Left renal cortex interstitium (tissue), 4 donors: ENCODE results near the gene LINC00237. TPM values are rescaled to one million over a fixed set of nuclear protein-coding genes. Genes with fewer than 3 reads are reported as not detected.

Experiments used
- DNase-seq, 4 donors: peaks; one replicate each; pipeline ENCODE4 v3.0.0-alpha.2; 2013; ENCODE audit warnings: low read depth in 4 of 4, low spot score in 2 of 4, missing footprints in 1 of 4
- polyA plus RNA-seq, 4 donors: library from polyadenylated mRNA; unstranded; fragments of 120-200 nt; gene quantifications; one replicate each; pipeline ENCODE4 v1.2.1, GENCODE V29; 2013; ENCODE audit not compliant: insufficient read length in 4 of 4

Gene LINC00237
- polyA plus RNA-seq, 4 donors = not detected

DNA sequence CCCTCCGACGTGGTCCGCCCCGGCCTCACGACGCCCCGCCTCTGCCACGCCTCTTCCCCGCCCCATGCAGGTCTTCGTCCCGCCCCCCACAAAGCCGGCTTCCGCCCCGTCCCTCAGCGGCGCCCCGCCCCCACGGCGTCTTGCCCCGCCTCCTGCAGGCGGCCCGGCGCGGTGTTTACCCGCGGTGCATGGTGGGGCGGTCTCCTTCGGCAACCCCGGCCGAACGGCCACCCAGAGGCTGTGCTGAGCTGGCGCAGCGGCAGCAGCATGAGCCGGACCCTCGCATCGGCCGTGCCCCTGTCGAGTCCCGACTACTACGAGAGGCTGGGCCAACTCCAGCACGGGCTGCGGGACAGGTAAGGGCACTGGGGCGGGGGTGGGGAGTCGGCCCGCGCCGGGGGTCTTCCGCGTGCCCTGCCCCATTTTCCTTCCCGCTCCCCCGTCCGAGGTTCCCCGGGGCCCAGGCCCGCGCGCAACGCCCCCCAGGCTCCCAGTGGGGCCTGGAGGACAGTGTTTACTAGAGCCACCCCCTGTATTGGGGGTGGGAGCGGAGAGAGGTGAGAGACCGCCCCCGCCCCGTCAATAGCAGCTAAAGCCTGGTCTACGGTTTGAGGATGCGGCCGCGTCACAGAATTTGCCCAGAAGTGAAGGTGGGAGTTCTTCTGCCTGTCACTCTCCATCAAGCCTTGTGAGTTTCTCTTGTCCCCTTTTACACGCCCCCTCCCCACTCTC, 19.9 kb upstream of the LINC00237 start, which contains the start of gene KIZ:
Gene KIZ (plus strand): TSS at position 234 of the 732 bp plus-strand sequence. CDS start 34 bp downstream, at position 268.
- DNase-seq = peak; percentile 75 to 89 (median 86)

DNA sequence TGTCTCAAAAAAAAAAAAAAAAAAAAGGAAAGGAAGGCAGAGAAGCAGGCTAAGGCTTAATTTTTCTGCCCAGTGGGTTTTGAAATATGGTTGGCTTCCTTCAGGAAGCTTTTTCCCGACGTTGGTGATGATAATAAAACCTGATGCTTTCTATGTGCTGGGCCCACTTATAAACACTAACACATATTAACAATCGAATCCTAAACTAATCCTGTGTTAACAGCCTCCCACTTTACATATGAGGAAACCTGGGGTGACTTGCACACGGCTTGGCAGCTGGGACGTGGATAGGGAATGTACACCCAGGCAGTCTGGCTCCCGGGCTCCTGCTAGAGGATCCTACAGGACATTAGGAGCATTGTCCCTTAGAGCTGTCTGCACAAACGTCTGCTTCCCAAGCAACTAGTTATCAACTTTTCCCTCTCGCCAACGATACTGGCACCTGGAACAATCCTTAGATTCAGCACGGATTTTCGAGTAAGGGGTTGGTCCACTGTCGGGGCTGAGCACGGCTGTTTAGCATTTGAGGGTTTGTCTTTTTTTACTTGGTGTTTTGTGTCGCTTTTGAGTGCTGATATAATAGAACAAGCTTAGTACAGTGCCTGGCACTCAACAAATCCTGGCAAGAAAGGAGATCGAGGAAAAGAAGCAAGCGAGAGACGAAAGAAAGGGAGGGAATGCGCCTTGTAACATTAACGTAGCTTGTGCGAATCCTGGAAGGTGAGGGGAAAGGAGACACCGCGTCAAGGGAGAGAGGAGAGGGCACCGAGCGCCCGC, 19.1 kb upstream of the LINC00237 start:
- peak in 1 of 4 donors; percentile 84 for DNase-seq

DNA sequence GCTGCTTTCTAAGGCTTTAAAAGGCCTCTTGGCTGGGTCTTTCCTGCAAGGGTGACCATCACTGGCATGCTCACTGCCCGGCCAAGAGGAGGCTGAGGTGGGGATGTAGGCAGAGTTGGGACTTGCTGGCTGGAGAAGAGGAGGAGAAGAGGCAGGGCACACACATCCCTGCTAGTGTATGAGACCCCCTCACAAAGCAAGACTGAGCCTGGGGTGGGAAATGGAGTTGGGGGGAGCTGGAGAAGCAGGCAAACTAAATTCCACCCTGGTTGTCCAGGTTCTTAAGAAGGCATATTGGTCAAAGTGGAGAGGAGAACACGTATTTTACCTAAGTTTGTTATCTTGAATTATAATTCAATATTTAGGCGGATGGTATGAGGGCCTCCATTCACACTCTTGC, 18.0 kb upstream of the LINC00237 start:
- no peak for DNase-seq

DNA sequence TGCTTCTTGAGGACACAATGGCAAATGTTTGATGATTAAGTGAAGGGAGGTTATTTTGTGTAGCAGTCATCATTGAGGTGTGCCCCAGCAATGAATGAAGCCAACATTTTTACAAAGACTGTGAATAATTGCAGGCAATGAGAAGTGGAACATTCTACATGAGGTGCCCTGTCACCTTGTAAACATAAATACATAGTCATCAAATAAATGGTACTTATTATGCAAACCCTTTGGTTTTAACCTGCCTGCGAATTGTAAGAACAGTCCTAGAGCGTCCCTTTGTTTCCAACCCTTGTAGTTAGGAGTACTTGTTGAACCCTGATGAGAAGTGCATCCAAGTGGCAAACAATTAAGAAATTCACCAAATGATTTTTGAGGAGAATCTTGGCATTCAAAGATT, 12.6 kb upstream of the LINC00237 start:
- DNase-seq = no peak

DNA sequence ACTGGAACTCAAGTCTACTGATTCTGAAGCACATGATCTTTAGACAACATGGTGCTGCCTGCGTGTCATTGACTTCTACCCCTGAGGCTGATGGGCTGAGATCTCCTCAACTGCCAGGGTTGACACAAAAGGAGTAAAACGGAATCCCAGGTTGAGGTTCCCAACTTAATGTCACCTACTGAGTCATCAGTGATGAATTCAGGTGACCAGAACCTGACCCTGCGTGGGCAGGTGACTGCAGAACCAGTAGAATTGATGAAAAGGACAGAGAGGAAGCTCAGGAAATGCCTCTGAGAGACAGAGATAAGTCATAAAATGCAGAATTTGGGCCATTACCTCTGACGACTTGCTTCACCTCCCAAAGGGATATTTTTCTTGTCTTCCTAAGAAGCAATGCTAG, 12.0 kb upstream of the LINC00237 start:
- no peak for DNase-seq

DNA sequence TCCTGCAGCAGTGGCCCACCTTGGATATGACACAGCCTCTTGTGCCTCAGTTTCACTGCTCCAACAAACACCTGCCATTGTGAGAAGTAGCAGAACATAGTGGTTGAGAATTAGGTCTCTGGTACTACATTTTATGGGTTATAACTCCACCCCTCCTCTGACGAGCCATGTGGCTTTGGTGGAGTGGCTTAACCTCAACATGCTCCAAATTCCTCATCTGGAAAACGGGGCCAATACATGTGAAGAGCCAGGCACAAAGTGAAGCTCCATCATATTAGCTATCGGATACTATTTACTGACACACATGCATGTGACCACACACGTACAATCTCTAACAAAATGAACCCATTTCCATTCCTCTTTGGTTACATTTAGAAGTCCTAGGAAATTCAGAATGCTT, 11.4 kb upstream of the LINC00237 start:
- no peak for DNase-seq

DNA sequence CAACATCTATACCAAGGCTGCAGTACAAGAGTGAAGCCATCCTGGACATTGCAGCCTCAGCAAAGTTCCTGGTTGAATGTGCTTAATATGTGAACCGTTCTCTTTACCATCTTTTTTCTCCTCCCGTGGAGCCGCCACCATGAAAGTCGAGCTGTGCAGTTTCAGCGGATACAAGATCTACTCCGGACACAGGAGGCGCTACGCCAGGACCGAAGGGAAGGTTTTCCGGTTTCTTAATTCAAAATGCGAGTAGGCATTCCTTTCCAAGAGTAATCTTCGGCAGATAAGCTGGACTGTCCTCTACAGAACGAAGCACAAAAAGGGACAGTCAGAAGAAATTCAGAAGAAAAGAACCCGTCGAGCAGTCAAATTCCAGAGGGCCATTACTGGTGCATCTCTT, 8.4 kb upstream of the LINC00237 start:
- DNase-seq = no peak

DNA sequence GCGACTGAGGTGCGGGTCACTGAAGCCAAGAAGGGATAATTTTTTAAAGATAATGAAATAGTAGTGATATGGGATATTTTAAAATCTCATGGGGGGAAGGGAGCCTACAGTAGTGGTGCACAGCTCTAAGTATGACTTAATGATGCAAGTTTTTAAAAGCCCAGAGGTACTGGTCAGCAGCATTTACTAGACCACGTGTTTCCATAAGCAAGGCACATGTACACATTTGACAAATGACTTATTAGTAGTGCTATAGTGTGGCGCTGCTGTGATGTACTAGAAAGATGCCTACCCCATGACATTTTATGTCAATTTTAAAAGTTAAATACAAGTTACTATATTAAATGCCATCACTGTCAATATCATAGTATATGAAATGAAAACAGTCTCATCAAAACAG, 7.5 kb upstream of the LINC00237 start:
- DNase-seq = no peak

DNA sequence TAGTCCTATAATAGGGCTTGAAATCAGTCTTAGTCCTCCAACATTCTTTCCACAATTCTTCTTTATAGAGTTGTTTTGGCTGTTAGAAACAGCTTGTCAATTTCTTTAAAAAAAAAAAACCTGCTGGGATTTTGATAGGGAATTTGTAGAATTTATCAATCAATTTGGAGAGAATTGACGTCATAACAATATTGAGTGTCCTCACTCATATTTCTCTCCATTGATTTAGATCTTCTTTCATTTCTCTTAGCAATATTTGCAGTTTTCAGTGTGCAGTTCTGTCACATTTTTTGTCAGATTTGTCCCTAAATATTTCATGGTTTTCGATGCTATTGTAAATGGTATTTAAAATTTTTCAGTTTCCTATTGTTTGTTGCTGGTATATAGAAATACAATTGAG, 5.3 kb upstream of the LINC00237 start:
- no peak for DNase-seq

DNA sequence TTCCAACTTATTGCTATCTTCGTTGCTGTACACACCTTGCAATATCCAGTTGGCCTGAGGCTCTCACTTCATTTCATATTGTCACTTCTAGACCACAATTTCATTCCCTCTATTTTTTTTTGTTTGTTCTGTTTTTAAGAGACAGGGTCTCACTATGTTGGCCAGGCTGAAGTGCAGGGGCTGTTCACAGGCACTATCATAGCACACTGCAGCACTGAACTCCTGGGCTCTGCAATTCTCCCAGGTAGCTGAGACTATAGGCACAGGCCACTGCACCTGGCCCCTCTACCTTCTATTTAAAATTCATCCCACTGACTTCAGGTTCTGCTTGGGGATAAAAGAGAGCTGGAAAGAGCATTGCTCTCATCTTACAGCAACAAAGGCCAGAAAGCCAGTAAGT, 4.7 kb upstream of the LINC00237 start:
- no peak for DNase-seq

DNA sequence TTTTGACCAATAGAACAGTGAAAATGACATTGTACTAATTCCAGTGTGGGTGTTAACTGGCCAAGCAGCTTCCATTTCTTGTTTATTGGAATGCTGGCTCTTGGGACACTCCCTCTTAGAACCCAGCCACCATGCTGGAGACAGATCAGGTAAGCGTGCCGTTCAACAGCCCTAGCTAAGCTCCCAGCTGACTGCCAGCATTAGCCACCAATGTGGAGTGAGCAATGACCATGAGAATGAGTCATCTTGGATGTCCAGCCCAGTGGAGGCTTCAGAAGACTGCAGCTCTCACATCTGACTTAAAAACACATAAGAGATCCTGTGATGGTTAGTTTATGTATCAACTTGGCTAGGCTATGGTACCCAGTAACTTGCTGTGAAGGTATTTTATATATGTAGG, 3.0 kb upstream of the LINC00237 start:
- DNase-seq = no peak

DNA sequence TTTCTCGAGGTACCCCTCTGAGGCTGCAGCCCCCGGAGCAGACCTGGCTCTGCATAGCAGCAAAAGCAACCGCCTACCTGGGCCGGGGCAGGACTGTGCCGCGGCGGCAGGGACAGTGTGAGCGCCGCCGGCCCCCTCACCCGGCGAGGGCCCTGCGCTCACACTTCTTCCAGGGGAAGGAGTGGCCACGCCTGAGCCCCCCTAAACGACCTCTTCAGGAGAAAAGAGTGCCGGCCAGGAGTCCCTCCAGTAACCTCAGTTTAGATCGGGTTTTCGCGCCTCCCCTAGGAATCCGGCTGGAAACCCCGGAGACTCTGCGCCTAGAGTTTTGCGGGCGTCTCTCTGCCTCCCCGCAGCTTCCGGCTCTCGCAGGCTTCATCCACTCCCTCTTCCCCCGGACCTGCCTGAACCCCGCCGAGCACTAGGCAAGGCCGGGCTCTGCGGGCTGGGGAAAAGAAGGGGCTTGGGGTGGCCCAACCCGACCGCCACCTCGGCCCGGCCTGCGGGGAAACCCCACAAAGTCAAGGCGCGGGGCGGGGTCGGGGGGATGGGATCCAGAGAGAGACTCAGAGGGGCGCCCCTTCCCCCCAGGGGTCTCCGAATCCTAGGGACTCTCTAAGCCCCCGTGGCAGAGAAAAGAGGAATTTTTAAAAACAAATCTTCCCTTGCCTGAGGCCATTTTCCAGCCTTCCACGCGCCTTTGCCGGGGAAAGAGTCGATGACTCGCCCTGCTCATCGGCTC, 558 bp downstream of the LINC00237 start:
- no peak for DNase-seq

DNA sequence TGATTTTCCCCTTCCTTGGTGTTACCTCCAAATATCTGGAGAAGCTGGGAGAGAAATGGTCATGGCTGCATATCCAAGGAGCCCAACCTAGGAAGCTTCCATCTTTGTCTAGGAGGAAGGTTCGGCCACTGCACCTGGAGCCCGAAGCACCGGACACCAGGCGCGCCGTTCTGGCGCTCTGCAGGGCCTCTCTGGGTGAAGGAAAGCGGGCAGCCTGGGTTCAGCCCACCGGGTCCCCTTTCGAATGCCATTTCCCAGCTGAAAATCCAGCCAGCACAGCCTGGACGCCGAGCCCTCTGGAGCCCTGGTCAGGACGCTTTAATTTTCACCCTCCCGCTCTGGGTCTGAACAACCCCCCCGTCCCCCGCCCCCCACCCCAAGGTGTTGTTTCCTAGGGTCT, 1.2 kb downstream of the LINC00237 start:
- no peak for DNase-seq

DNA sequence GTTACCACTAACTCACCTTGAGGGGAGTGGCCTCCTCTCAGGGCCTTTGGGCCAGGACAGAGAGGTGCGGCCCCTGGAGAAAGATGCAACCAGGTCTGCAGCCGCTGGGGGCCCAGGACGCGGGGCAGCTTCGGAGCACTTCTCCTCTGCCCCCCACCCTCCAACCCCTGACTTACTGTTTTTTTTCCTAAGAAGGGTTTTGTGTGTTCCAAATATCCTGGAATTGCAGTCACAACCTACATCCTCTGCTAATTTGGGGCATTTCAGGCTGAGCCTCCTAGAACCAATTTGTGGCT, 1.7 kb downstream of the LINC00237 start:
- no peak for DNase-seq

DNA sequence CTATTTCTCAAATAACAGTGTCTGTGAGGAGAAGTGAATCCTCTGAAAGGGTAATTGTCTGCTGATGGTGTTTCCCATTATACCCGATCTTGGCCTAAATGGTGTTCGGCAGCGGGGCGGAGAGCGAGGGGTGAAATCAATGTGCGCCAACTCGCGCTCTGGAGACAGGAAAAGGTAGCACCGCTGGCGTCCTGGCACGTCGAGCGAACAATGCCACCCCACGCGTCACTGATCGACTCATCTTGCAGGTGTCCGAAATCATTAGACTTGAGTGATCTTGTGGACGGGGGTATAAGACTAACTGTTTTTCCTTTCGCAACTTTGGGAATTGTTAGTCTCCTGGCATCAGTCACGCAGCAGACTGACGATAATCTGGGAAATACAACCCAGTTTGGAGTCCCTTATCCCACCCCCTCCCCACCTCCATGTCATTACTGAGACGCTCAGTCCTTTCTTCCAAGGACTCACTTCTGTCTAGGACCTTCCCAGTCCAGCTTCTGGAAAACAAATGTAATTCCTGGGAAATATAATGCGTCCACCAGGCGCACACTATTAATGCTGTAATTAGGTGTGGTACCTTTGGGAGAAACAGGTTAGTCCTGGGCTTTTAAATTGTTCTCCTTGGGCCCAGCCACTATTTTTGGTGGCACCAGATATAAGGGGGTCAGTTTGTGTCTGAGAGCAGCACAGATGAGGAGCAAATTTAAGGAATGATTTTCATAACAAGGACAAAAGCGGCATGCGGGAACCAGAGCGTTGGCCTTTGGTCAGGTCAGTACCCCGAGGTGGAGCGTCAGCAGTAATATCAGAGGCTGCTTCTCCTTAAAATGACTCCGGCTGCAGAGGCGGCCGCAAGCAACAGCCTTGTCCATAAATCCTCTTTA, 2.3 kb downstream of the LINC00237 start:
- DNase-seq = no peak

DNA sequence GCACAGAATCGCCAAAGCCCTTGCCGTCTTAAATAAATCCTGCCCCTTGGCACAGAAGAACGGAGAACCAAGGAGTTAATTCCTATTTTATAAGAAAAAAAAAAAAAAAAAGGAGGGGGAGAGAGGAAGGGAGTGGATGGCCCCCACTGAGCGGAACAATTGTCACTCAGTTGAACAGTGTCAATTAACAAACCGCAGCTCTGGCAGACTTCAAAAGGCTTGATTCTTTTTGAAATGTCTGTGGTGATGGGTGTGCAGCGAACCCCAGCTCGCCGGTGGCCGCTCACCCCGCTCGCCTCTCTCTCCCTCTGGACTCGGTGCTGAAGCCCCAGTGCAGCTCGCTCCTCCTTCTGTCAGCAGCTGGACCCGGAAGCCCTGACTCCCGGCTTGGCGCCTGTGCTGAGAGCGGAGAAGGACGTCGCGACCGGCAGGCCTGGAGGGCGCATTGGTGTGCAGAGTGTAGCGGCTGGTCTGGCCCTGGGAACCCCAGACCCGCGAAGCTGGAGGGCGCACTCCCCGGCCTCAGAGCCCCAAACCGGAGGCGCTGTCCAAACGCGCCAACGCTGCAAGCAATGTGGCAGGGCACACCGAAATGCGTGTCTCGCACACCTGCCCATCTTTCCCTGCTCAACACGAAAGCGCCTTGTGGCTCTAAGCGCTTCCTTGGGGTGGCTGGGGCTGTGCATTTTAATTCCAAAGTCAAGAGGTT, 3.4 kb downstream of the LINC00237 start:
- DNase-seq = no peak

DNA sequence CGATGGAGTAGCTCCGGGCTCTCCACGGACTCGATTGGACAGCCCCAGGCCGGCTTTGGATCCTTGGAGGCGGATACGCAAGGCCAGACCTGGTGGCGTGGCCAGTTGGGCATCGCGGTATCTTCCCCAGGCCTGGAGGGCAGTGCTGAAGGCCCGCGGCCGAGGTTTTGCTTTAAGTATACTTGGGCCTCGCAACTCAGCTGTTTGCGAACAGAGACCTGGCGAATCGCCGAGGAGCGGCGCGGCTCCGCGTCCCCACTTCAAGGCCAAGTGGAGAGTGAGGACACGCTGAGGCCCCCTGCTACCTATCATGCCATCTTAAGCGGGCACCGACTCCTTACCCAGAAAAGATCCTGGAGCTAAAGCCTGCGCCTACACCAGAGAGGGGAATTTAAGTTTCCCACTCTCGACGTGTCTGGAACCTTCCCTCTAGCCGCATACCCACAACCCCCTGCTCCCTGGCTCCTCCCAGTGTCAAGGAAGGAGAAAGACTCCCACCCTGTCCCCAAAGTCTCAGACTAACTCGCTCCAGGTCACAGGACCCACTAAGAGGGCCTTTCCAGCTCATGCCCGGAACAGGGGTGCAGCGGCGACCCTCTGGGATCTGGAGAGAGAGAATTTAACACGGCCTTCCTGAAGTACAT, 4.1 kb downstream of the LINC00237 start:
- no peak for DNase-seq

DNA sequence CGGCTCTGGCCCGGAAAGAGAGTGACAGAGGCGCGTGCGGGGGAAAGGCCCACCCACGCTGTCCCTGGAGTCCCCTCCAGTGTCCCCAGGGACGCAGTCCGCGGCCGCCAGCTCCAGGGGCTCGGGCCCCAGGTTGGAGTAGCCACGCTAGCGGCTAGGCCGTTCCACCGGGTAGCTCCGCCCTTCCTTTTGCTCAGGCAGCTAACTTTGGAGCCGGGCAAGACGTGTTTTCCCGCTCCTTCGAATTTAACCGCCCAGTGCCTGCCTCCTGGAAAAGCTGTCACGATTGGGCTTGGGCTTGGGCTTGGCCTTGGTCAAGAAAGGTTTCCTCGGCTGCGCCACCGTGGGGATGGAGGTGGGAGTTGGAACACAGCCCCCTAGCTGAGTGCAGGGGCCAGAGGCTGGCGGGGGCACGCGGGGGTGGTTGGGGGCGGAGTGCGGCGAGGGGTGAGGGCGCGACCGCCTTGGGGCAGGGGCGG, 4.7 kb downstream of the LINC00237 start:
- no peak for DNase-seq
